NCI-H446 (cell line): ENCODE results near the gene OTUD1.
"Not testable (repeated sequence)": the region's sequence is repeated elsewhere in the genome, so short reads cannot be mapped to it uniquely, and the experiment has no call there.

Experiments used
- DNase-seq, 2 experiments: peaks; one replicate each; lab custom pipeline; 2025; lab: John Stamatoyannopoulos, UW

OTUD1 gene, protein sequence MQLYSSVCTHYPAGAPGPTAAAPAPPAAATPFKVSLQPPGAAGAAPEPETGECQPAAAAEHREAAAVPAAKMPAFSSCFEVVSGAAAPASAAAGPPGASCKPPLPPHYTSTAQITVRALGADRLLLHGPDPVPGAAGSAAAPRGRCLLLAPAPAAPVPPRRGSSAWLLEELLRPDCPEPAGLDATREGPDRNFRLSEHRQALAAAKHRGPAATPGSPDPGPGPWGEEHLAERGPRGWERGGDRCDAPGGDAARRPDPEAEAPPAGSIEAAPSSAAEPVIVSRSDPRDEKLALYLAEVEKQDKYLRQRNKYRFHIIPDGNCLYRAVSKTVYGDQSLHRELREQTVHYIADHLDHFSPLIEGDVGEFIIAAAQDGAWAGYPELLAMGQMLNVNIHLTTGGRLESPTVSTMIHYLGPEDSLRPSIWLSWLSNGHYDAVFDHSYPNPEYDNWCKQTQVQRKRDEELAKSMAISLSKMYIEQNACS

DNA sequence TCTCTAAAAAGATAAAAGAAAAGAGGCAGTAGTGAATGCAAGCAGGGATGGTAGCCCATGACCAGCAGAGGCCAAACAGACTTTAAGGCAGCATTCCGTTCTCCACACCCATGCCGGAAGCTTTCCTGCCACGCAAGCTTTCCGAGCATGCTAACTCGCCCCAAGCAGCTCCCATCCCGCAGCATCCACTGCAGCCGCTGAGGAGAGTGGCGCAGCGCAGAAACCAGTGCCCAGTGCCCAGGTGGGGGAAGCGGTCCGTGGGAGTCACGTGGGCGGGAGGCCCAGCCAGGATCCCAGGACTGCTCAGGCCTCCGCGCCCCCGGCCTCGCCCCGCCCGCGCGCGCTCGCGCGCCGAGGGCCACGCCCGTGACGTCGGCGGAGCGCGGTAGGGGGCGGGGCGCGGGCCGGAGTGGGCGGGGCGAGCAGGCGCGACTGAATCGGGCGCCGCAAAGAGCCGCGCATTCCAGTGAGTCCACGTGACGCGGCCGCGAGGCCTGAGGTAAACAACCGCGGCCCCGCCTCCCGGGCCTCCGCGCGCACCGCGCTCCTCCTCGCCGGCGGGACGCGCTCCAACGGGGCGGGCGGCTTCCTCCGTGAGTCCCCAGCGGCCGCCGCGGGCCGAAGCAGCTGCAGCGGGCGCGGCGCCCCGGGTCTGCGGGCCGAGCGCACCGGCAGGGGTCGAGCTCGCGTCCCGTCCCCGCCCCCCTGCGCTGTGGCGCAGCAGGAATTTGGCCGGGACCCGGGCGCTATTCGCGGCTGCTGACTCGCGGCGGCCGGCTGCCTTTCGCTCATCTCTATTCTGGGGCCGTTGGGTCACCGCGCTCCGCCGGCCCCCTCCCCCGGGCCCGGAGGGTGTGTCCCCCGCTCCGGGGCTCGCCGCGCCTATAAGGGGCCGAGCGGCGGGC is at the start of gene OTUD1:
TSS of gene OTUD1 (plus strand) at position 529 of the 905 bp plus-strand sequence. CDS start 383 bp downstream, outside the sequence.
- DNase-seq: peak in 1 of 2 experiments; percentile 88

DNA sequence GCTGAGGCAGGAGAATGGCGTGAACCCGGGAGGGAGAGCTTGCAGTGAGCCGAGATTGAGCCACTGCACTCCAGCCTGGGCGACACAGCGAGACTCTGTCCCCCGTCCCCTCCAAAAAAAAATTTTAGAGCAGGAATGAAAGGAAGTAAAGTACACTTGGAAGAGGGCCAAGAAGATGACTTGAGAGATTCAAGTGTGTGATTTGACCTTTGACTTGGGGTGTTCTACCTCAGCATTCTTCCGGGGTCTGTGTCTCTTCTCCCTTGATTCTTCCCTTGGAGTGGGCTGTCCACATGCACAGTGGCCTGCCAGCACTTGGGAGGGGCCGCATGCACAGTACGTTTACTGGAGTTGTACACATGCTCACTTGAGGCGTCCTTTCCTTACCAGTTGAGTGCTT is 48.5 kb upstream of the OTUD1 start:
- DNase-seq: not testable (repeated sequence)

DNA sequence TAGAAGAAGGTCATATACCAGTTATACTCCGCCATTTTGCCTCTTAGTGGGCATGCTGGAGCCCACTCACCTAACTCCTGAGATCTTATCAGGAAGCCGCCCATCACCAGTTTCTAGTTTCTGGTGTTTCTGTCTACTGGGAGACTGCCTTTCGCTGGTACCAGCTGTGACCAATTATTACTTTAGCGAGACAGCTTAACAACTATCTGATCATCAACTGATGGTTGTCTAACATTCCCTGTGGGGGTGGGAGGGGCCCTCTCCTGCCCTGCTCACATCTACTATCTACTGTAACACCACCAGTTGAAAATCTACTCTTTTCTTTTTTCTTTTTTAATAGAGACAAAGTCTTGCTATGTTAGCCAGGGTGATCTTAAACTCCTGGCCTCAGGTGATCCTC is 48.1 kb upstream of the OTUD1 start:
- no peak for DNase-seq

DNA sequence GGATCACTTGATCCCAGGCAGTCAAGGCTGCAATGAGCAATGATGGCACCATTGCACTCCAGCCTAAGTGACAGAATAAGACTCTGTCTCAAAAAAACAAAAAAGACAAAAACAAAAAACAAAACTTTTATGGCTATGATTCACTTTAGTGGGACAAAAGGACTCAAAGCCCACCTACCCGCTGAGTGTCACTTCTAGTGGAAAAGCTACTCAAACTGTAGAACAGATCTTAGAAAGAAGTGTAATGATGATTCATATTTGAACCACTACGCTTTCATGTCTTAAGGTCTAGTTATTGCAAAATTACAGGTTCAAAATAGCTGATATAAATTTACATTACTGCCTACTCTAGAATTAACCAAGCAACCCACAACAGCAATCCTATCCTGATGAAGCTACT is 47.1 kb upstream of the OTUD1 start:
- DNase-seq: no peak

DNA sequence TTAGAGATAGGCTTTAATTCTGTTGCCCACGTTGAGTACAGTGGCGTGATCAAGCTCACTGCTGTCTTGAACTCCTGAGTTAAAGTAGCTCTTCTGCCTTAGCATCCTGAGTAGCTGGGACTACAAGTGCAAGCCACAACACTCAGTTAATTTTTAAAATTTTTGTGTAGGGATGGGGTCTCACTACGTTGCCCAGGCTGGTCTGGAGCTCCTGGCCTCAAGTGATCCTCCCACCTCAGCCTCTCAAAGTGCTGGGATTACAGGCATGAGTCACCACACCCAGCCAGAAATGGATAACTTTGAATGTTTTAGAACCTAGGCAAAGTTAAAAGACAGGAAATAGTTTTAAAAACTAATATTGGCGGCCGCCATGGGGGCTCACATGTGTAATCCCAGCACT is 43.9 kb upstream of the OTUD1 start:
- no peak for DNase-seq

DNA sequence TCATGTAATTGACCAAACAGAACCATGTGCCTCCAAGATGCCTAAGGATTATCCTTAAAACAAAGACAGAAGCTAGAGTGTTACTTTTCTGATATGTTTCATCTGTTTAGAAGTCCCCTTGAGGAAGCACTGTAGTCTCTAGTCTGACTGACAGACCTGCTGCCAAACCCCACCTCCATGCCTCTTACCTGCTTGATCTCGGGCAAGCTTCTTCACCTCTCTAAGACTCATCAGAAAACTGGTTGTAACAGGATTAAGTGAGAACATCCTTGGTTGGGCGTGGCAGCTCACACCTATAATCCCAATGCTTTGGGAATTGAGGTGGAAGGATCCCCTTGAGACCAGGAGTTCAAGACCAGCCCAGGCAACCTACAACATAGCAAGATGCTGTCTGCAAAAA is 42.2 kb upstream of the OTUD1 start:
- DNase-seq: no peak

DNA sequence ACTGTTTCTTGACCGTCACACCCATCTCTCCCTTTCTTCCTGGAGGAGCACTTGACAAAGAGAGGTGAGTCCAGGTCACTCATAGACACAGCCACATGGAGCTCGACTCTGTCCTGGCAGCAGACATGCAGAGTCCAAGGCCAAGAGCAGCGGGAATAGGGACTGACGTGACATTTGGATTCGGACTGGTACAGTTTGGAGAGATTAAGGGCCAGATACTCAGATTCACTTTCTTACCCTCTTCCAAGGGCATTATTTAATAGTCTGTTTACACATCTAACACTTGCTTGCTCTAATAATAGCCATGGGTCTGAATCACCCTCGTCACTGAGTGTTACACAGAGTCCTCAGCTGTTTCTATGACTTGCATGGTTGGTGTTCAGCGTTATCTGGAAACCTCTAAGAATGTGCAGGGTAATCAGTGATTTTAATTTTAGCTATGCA is 39.2 kb upstream of the OTUD1 start:
- DNase-seq: no peak

DNA sequence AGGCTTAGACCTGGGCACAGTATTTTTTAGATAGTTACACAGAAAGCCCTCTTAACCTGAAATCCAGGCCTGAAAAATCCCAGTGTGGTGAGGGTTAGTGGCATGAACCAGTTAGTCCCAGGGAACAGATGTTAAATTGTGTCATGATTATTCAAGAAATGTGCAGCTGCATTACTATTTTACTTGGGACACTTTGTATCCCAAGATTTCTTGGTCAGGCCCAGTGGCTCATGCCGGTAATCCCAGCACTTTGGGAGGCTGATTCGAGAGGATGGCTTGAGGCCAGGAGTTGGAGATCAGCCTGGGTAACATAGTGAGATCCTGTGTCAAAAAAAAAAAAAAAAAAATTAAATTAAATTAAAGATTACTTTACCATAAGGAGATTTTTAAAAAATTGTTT is 36.0 kb upstream of the OTUD1 start:
- no peak for DNase-seq

DNA sequence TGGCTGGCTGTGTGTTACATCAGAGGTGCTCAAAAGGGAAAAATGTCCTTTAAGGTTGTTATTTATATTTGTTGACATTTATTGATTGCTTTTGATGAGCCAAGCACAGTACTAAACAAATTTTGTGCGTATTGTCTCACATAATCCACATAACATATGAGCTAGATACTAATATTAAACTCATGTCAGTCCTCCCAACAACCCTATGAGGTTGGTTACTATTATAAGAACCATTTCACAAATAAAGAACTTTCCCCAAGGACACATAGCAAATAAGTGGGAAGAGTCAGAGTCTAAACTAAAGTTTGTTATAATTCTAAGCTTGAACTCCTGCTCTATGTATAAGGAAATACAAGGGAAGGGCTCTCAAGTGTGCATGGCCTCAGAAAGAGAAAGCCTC is 35.6 kb upstream of the OTUD1 start:
- no peak for DNase-seq

DNA sequence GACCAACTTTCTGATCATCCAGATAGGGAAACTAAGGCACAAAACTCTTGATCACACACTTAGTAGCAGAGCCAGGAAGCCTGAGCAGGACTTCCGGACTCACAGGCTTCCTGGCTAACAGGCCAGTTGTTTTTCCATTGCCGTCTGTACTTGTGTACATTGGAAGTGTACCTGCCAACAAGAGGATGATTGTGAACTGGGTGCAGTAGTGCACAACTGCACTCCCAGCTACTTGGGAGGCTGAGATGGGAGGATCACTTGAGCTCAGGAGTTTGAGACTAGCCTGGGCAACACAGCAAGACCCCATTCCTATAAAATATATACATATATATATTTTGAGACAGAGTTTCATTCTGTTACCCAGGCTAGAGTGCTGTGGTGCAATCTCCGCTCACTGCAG is 35.2 kb upstream of the OTUD1 start:
- no peak for DNase-seq

DNA sequence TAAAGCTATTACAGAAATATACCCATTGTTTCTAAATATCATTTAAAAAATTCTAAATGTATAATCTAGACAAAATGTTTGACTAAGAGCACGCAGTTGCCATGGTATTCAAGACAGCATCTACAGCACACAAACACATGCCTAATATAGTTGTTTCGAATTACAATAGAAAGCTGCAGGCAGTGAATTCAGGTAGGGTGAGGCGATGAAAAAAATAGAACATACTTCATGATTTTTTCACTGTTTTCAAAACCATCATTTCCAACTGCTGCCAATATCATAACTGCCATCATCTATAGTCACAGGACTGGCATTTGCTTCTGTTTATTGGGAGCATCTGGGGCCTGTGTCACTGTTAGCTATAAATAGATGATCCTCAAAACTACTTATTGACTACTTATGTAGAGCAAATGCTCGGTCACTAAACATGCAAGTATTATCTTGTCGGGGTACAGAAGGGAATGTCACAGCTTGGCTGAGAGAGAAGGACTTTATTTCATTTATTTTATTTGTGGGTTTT is 34.4 kb upstream of the OTUD1 start:
- DNase-seq: no peak

DNA sequence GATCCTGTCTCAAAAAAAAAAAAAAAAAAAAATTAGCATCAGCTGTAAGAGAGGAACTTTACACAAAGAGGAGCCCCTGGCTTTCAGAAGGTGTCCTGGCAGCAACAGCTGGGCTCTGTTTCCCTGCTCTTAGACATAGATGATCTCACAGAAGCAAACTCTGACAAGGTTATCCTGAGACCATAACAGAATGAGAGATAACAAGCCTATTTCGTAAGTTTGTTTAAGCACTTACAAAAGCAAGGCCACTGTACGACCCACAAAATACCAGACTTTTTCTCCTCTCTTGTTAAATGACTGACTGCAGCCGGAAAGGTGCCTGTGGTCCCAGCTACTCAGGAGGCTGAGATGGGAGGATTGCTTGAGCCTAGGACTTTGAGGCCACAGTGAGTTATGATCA is 33.3 kb upstream of the OTUD1 start:
- no peak for DNase-seq

DNA sequence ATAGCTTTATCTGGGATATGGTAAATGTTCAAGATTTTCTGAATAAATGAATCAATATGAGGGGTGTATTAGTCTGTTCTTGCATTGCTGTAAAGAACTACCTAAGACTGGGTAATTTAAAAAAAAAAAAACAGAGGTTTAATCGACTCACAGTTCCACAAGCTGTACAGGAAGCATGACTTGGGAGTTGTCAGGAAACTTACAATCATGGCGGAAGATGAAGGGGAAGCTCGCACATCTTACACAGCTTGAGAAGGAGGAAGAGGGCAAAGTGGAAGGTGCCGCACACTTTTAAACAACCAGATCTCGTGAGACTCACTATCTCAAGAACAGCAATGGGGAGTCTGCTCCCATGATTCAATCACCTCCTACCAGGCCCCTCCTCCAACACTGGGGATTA is 32.5 kb upstream of the OTUD1 start:
- no peak for DNase-seq

DNA sequence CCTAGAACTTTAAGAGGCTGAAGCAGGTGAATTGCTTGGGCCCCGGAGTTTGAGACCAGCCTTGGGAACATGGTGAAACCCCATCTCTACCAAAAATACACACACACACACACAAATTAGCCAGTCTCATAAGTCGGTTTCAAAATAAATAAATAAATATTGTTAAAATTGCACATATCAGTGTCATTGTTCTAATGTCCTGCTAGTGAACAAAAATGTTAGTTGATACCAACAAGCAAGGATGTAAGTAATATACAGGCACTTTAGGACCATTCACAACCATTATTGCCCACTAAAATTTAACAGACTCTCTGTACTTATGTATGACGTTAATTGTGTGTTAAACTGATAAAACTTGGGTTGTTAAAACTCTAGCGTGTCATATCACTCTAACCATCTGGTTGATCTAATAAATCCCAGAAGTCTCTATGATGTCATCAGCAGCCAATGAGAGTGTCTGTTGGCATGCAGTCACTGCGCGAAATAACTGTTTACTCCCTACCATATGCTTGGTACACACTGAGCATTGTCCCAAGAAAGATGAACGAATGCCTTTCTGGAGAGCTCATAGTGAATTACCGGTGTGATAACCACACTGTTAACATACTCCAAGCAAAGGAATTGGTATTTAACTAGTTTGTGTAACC is 30.4 kb upstream of the OTUD1 start:
- no peak for DNase-seq

DNA sequence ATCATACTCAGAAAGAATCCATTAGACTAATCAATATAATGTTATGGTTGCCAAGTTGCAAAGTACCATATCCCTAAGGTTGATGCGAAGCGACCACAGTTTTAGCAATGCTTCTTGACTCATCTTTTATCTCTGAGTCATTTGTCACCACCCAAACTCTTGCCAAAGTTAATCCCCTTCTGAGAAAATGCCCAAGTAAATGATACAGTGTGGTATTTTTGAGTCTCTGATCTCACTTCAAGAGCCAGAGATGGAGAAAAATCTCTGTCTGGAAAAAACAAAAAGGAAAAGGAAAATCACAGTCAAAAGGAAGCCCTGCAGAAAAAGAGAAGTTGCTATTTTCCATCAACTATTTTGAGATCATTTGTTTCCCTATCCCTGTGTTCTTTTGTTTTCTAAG is 26.7 kb upstream of the OTUD1 start:
- no peak for DNase-seq

DNA sequence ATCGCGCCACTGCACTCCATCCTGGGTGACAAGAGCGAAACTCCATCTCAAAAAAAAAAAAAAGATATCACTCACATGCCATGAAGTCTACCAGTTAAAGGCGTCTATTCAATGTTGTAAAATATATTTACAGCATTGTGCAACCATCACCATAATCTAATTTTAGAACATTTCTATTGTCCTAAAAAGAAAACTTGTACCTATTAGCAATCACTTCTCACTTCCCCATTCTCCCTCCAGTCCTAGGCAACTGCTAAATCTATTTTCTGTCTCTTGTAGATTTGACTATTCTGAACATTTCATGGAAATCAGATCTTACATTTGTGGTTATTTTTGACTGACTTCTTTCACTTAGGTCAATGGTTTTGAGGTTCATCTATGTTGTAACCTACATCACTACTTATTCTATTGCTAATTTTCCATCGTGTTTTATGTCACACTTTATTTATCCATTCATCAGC is 25.2 kb upstream of the OTUD1 start:
- DNase-seq: no peak

DNA sequence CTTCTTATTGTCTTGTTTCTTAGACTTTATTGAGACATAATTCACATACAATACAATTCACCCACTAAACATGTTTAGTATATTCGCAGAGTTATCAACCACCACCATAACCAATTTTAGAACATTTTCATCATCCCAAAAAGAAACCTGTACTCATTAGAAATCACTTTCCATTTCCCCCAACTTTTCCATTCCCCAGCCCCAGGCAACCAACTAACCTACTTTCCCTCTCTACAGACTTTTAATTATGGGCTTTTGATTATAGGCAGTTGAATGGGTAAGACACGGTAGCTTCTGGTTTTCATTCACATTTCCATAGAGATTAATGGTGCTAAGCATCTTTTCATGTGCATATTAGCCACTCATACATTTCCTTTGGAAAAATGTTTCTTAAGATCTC is 24.2 kb upstream of the OTUD1 start:
- DNase-seq: no peak

DNA sequence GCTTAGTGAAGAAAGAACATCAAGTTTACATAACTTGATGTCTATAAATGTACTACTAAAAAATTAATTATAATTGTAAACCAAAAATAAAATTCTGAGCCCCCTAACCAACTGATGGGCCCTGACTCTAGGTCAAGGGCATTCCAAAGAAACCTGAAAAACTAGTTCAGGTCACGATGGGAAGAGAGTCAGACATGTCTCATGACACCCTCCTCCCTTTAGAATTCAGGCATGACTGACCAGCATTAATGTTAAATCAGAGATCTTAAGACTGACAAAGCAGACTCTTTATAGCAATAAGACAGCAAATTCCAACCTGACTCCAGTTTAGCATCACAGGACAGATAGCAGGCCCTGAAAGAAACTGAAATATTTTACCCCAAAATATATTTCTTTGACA is 21.6 kb upstream of the OTUD1 start:
- no peak for DNase-seq

DNA sequence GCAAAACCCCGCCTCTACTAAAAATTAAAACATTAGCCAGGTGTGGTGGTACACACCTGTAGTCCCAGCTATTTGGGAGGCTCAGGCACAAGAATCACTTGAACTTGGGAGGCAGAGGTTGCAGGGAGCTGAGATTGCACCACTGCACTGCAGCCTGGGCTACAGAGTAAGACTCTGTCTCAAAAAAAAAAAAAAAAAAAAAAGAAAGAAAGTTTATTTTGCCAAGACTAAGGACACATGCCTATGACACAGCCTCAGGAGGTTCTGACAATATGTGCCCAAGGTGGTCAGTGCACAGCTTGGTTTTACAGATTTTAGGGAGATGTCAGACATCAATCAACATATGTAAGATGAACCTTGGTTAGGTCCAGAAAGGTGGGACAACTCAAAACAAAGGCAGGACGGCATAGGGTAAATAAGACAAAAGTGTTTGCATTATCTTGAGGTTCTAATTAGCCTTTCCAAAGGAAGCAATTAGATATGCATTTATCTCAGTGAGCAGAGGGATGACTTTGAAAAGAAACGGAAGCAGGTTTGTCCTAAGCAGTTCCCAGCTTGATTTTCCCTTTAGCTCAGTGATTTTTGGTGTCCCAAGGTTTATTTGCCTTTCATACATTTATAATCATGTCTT is 20.7 kb upstream of the OTUD1 start:
- DNase-seq: no peak

DNA sequence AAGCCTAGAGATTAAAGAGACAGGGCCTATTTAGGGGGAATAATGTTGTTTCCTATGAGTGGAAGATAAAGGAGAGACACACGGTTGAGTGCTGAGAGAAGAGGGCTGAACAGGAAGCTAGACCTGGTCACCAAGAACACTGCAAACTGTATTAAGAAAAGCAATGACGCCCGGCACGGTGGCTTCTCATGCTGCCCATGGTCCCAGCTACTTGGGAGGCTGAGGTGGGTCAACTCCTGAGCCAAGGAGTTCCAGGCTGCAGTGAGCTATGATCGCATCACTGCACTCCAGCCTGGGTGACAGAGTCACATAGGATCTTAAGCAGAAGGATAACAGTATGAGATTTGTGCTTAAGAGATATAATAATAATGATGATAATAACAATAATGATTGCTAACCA is 19.7 kb upstream of the OTUD1 start:
- DNase-seq: no peak

DNA sequence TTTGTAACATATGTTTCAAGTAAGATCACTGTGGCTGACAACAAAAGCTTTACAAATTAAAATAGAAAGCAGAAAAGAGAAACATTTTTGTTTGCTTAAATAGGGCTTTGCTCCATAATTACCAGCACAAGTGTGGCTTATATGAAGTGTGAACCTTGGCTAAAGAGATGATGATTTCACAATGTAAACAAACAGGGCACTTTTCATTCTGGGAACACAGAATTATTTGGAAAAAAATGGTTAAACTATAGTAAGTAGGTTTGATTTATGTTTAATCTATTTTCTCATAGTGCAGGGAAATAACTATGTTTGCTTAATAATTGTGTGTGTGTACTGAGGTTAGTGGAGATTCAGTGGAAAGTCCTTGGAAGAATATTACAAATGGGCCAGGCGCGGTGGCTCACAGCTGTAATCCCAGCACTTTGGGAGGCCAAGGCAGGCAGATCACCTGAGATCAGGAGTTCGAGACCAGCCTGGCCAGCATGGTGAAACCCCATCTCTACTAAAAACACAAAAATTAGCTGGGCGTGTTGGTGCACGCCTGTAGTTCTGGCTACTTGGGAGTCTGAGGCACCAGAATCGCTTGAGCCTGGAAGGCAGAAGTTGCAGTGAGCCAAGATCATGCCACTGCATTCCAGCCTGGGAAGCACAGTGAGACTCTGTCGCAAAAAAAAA is 19.1 kb upstream of the OTUD1 start:
- DNase-seq: no peak
